ENCODE measurements around the gene AQP6. TPM values are rescaled to one million over a fixed set of nuclear protein-coding genes. Genes with fewer than 3 reads are reported as not detected.

AQP6 gene
- total RNA-seq, 1 experiment from 2014 or later: 0.09 TPM

DNA sequence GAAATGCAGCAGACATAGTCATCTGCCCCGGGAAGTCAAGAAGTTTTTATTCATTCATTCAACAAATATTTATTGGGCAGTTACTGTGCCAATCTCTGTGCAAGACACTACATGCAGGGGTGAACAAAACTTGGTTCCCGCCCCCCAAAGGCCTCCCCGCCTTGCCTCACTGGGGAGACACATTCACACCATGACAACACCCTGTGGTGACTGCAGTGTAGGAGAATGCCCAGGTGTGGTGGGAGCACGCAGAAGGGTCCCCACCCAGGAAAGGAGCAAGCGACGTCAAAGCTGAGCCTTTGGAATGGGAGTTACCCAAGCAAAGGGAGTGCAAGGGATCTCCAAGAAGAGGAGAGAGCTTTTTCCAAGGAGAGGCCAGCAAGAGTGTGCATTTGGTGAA, 1.6 kb upstream of the AQP6 start:
- WGBS (ENCODE audit: extremely low coverage, insufficient read length, low lambda C conversion rate): no CpG with 5 or more reads among the region's 6 CpGs
- H3K9ac ChIP-seq (ENCODE audit: extremely low read depth, insufficient read length, low read length): no peak overlapping the region
- no peak overlapping the region for H3K18ac ChIP-seq (ENCODE audit: insufficient read length, low read depth, low read length)

More for the DNA sequence above, 1.6 kb upstream of the AQP6 start:
- no peak overlapping the region for H3K23ac ChIP-seq (ENCODE audit: insufficient read length, low read depth, low read length)
- H3K79me1 ChIP-seq (ENCODE audit: insufficient read depth, low read depth, low read length, poor library complexity, severe bottlenecking): no peaks in the 10 kb centered on the region
- H4K5ac ChIP-seq (ENCODE audit: insufficient read length, low read depth, low read length): no peak overlapping the region
- H3K27ac ChIP-seq (ENCODE audit: insufficient read length, low read depth, low read length): no peak overlapping the region
- H2AK5ac ChIP-seq (ENCODE audit: insufficient read length, low read length): no peak overlapping the region
- no peak overlapping the region for H2AFZ ChIP-seq (ENCODE audit: low read length)
- no peak overlapping the region for H2BK20ac ChIP-seq (ENCODE audit: low read depth, low read length, poor library complexity, severe bottlenecking)
- H3T11ph ChIP-seq (ENCODE audit: low read length): no peak overlapping the region
- Mint-ChIP-seq H3K9me3 (no peaks in the 10 kb centered on the region), H3K27me3 (ENCODE audit: low read depth) (peaks cover 12% of the 10 kb centered on the region), H3K36me3 (ENCODE audit: insufficient read depth in 1 of 3, low read depth in 3 of 3) (no peaks in the 10 kb centered on the region), H3K27ac (no peak overlapping the region), H3K4me3 (no peak overlapping the region), H3K4me1 (peaks cover 15 to 16% of the 10 kb centered on the region in 2 experiments)
- H4K91ac ChIP-seq (ENCODE audit: insufficient read length, low read depth, low read length): no peak overlapping the region
- H3K9me3 ChIP-seq (ENCODE audit: control insufficient read depth, low read depth, low read length): no peaks in the 10 kb centered on the region
- no peak for TF ChIP-seq CTCF (conservative IDR thresholded peaks at IDR 0.05)
- no peaks in the 10 kb centered on the region for H4K20me1 ChIP-seq (ENCODE audit: control insufficient read depth, insufficient read depth, insufficient read length)
- peaks cover 2% of the 10 kb centered on the region; the same call in 1 of the 2 replicates for H3K27me3 ChIP-seq (ENCODE audit: insufficient read depth, low read length)
- no peak overlapping the region for H2BK5ac ChIP-seq (ENCODE audit: insufficient read length, low read length)
- no peak overlapping the region for H3K14ac ChIP-seq (ENCODE audit: insufficient read depth, low read length)
- H4K8ac ChIP-seq (replicated peaks; ENCODE audit: insufficient read length, low read depth, low read length): no peak overlapping the region
- H3K23me2 ChIP-seq (ENCODE audit: insufficient read length, low read depth, low read length, poor library complexity, severe bottlenecking): no peaks in the 10 kb centered on the region
- H2BK120ac ChIP-seq (ENCODE audit: low read depth, low read length, poor library complexity, severe bottlenecking): no peak overlapping the region
- H3K56ac ChIP-seq (ENCODE audit: insufficient read length, low read depth, low read length): no peak overlapping the region
- no peak overlapping the region for H2BK12ac ChIP-seq (ENCODE audit: insufficient read length, low read depth, low read length)
- no peak overlapping the region for H2BK15ac ChIP-seq (ENCODE audit: low read depth, low read length)
- H3K4me2 ChIP-seq (ENCODE audit: insufficient read depth, insufficient read length, low read length): no peak overlapping the region
- DNase-seq: no peak
- no peak overlapping the region for H3K4ac ChIP-seq (ENCODE audit: low read depth, low read length)
- no peaks in the 10 kb centered on the region for H3K4me1 ChIP-seq (ENCODE audit: insufficient read depth, low read length)
- no peaks in the 10 kb centered on the region for H3K79me2 ChIP-seq (ENCODE audit: insufficient read depth, low read length)

Data from H9 (cell line).